HG03457 (cell line): ENCODE results near the gene PLEKHD1.

Source experiments
- ATAC-seq: cut with Tn5 transposase; IDR thresholded peaks from one replicate; pipeline ENCODE4 v1.9.1; 2021; ENCODE audit warnings: moderate number of reproducible peaks; ENCODE audit not compliant: unreplicated experiment

The PLEKHD1 gene

GRCh38 chr14:69518289-69519101, 34.0 kb downstream of the PLEKHD1 start:
- no peak for ATAC-seq

GRCh38 chr14:69519204-69520100, 34.9 kb downstream of the PLEKHD1 start:
- ATAC-seq = no peak

- ATAC-seq = no peak
These were observed 37.5 kb downstream of the PLEKHD1 start for GRCh38 chr14:69522026-69522425.

- ATAC-seq = no peak
These were observed 41.4 kb downstream of the PLEKHD1 start for GRCh38 chr14:69525896-69526295.

GRCh38 chr14:69527635-69528034, 43.1 kb downstream of the PLEKHD1 start:
- ATAC-seq = no peak

- ATAC-seq = no peak
These were observed 43.6 kb downstream of the PLEKHD1 start for GRCh38 chr14:69528143-69528542.

GRCh38 chr14:69528930-69529329, 44.4 kb downstream of the PLEKHD1 start:
- ATAC-seq = no peak

GRCh38 chr14:69529563-69529962, 45.0 kb downstream of the PLEKHD1 start:
- no peak for ATAC-seq

GRCh38 chr14:69530095-69530494, 45.6 kb downstream of the PLEKHD1 start:
- ATAC-seq = no peak

- ATAC-seq = no peak
These were observed 46.6 kb downstream of the PLEKHD1 start for GRCh38 chr14:69531135-69531534.

- no peak for ATAC-seq
These were observed 48.2 kb downstream of the PLEKHD1 start for GRCh38 chr14:69532561-69533340.

GRCh38 chr14:69535230-69535848, 50.8 kb downstream of the PLEKHD1 start:
- ATAC-seq = no peak

GRCh38 chr14:69536971-69537370, 52.4 kb downstream of the PLEKHD1 start:
- no peak for ATAC-seq

- no peak for ATAC-seq
These were observed 53.4 kb downstream of the PLEKHD1 start for GRCh38 chr14:69537900-69538299.

- no peak for ATAC-seq
These were observed 54.2 kb downstream of the PLEKHD1 start for GRCh38 chr14:69538766-69539165.

- no peak for ATAC-seq
These were observed 55.3 kb downstream of the PLEKHD1 start for GRCh38 chr14:69539631-69540410.

GRCh38 chr14:69540654-69541335, 56.3 kb downstream of the PLEKHD1 start:
- ATAC-seq = no peak

- ATAC-seq = no peak
These were observed 57.8 kb downstream of the PLEKHD1 start for GRCh38 chr14:69542311-69542710.

GRCh38 chr14:69543341-69544115, 59.0 kb downstream of the PLEKHD1 start:
- no peak for ATAC-seq
